SK-N-SH (cell line): Measurements from ENCODE around the gene RSPH10B.
"Not testable (repeated sequence)": the region's sequence is repeated elsewhere in the genome, so short reads cannot be mapped to it uniquely, and the experiment has no call there.

Experiments
- CTCF ChIP-seq: fragments of 200-600 bp; sonication (generic); IDR thresholded peaks from 2 replicates; pipeline ENCODE4 v1.6.1; 2017; ENCODE audit warnings: antibody characterized with exemption, mild to moderate bottlenecking, moderate library complexity
- EZH2phosphoT487 ChIP-seq: fragments of 200-600 bp; sonication (generic); IDR thresholded peaks from 2 replicates; pipeline ENCODE4 v1.6.1; 2017; ENCODE audit warnings: low read depth, mixed run types, mild to moderate bottlenecking, antibody characterized with exemption, moderate library complexity, borderline replicate concordance
- MXI1 ChIP-seq: IDR thresholded peaks from 2 replicates; pipeline ENCODE4 v1.6.1; 2012; ENCODE audit warnings: mild to moderate bottlenecking, low read depth, low read length, improper control_type of control experiment
- RCOR1 ChIP-seq: fragments of 150-350 bp; IDR thresholded peaks from 2 replicates; pipeline ENCODE4 v1.6.1; 2017; ENCODE audit warnings: antibody characterized with exemption, low read length
- TAF1 ChIP-seq: IDR thresholded peaks from 2 replicates; pipeline ENCODE4 v1.6.1; 2012; ENCODE audit warnings: low read depth, mild to moderate bottlenecking, low read length, moderate library complexity, borderline replicate concordance
- TCF12 ChIP-seq: IDR thresholded peaks from 2 replicates; pipeline ENCODE4 v1.4.0; 2012
- USF2 ChIP-seq: fragments of 150-350 bp; IDR thresholded peaks from 2 replicates; pipeline ENCODE4 v1.6.1; 2017; ENCODE audit warnings: antibody characterized with exemption, low read length, low read depth, borderline replicate concordance

- not testable (repeated sequence) for TF ChIP-seq TAF1, EZH2phosphoT487, MXI1, TCF12, CTCF, RCOR1, USF2
These were observed 54.0 kb downstream of the RSPH10B start for GRCh38 chr7:5916529-5916928.
